C4-2B (cell line): ENCODE measurements around the gene CNTNAP5.

Experiments used
- ZFX ChIP-seq: fragments of 450-650 bp; IDR thresholded peaks from 2 replicates; pipeline ENCODE4 v1.6.1; 2017
- TF ChIP-seq, protein P1 (sequence below): fragments of 450-650 bp; conservative IDR thresholded peaks from 2 replicates; pipeline ENCODE4 v1.5.1; 2017; ENCODE audit warnings: mild to moderate bottlenecking

DNA sequence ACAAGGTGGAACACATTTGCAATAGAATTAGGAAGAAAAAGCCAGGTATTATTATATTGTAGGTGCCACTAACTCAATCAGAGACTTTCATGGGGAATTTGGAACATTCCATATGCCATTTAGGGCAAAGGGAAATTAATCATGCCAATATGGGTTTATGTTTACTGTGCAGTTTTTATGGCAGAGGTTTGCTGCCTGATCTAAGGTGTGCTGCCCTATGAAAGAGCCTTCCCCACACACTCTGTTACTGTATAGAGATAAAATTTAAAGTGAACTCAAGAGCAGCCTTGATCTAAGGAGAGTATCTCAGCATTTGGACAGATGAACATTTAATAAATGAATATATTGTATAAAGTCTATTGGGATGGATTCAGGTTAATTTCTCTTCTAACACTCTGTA is 771.6 kb downstream of the CNTNAP5 start:
- TF ChIP-seq, protein P1, sequence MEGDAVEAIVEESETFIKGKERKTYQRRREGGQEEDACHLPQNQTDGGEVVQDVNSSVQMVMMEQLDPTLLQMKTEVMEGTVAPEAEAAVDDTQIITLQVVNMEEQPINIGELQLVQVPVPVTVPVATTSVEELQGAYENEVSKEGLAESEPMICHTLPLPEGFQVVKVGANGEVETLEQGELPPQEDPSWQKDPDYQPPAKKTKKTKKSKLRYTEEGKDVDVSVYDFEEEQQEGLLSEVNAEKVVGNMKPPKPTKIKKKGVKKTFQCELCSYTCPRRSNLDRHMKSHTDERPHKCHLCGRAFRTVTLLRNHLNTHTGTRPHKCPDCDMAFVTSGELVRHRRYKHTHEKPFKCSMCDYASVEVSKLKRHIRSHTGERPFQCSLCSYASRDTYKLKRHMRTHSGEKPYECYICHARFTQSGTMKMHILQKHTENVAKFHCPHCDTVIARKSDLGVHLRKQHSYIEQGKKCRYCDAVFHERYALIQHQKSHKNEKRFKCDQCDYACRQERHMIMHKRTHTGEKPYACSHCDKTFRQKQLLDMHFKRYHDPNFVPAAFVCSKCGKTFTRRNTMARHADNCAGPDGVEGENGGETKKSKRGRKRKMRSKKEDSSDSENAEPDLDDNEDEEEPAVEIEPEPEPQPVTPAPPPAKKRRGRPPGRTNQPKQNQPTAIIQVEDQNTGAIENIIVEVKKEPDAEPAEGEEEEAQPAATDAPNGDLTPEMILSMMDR, result no peak
- no peak for TF ChIP-seq ZFX
